Testis (tissue), 2 donors: ENCODE measurements around the gene LIMS2.

ENCODE experiments used
- POLR2A ChIP-seq: fragments of 450-650 bp; IDR thresholded peaks from one replicate; pipeline ENCODE4 v1.6.1; 2017; ENCODE audit warnings: antibody characterized with exemption, mild to moderate bottlenecking, moderate library complexity
- TF ChIP-seq, protein P1 (sequence below), 3 experiments: fragments of 450-650 bp in 2 of 3; fragments of 200-600 bp in 1 of 3; sonication (generic) in 1 of 3; IDR thresholded peaks; one replicate each; pipeline ENCODE4 v1.5.1; 2016 to 2019; ENCODE audit warnings: antibody characterized with exemption in 3 of 3, mild to moderate bottlenecking in 2 of 3, moderate library complexity in 1 of 3

DNA sequence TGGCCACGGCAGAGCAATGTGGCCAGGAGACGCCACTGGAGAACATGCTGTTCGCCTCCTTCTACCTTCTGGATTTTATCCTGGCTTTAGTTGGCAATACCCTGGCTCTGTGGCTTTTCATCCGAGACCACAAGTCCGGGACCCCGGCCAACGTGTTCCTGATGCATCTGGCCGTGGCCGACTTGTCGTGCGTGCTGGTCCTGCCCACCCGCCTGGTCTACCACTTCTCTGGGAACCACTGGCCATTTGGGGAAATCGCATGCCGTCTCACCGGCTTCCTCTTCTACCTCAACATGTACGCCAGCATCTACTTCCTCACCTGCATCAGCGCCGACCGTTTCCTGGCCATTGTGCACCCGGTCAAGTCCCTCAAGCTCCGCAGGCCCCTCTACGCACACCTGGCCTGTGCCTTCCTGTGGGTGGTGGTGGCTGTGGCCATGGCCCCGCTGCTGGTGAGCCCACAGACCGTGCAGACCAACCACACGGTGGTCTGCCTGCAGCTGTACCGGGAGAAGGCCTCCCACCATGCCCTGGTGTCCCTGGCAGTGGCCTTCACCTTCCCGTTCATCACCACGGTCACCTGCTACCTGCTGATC is 24.4 kb downstream of the LIMS2 start:
- TF ChIP-seq POLR2A, result no peak
- TF ChIP-seq, protein P1, sequence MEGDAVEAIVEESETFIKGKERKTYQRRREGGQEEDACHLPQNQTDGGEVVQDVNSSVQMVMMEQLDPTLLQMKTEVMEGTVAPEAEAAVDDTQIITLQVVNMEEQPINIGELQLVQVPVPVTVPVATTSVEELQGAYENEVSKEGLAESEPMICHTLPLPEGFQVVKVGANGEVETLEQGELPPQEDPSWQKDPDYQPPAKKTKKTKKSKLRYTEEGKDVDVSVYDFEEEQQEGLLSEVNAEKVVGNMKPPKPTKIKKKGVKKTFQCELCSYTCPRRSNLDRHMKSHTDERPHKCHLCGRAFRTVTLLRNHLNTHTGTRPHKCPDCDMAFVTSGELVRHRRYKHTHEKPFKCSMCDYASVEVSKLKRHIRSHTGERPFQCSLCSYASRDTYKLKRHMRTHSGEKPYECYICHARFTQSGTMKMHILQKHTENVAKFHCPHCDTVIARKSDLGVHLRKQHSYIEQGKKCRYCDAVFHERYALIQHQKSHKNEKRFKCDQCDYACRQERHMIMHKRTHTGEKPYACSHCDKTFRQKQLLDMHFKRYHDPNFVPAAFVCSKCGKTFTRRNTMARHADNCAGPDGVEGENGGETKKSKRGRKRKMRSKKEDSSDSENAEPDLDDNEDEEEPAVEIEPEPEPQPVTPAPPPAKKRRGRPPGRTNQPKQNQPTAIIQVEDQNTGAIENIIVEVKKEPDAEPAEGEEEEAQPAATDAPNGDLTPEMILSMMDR (IDR thresholded peaks at IDR 0.05), result no peak
